GM21528 (cell line): ENCODE measurements around the gene SPECC1.
"Not testable (repeated sequence)": the region's sequence is repeated elsewhere in the genome, so short reads cannot be mapped to it uniquely, and the experiment has no call there.

Source experiments
- ATAC-seq: cut with Tn5 transposase; IDR thresholded peaks from one replicate; pipeline ENCODE4 v1.9.1; 2021; ENCODE audit warnings: mild to moderate bottlenecking, moderate library complexity; ENCODE audit not compliant: unreplicated experiment, low FRiP score

SPECC1 gene

DNA sequence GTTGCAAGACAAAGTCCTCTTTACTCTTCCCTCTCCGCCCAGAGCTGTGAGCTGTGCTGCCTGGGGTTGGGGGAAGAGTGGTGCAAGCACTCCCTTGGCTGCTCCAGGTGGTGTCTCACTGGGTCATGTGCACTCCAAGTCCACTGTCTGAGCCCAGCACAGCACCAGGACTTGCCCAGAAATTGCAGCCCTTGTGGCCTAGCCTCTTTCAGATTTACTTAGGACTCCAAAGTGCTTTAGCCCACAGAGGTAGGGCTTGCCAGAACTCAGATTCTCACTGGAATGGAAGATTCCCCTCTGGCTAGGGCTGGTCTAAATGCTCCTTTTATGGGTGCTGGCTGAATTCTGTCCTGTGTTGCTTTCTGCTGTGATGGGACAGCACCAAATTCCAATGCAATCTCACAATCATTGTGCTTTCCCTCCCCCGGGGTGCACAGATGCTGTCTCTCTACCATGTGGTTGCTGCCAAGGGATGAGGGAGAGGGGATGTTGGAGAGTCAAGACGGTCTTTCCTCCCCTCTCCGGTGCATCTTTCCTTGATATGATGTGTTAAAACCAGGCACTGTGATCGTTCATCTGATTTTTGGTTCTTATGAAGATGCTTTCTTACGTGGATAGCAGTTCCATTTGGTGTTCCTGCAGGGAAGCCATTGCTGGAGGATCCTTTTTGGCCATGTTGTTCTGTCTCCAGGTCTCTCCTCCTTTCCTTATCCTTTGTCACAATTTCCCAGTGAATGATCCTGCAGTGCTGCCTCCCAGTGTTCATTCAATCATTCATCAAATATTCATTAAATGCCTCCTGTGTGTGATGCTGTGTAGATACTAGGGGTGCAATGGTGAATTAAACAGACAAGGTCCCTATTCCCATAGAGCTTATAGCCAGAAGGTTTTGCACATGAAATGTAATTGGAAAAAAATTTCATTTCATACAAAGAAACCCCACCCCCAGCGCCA is 216.3 kb downstream of the SPECC1 start:
- ATAC-seq = no peak

DNA sequence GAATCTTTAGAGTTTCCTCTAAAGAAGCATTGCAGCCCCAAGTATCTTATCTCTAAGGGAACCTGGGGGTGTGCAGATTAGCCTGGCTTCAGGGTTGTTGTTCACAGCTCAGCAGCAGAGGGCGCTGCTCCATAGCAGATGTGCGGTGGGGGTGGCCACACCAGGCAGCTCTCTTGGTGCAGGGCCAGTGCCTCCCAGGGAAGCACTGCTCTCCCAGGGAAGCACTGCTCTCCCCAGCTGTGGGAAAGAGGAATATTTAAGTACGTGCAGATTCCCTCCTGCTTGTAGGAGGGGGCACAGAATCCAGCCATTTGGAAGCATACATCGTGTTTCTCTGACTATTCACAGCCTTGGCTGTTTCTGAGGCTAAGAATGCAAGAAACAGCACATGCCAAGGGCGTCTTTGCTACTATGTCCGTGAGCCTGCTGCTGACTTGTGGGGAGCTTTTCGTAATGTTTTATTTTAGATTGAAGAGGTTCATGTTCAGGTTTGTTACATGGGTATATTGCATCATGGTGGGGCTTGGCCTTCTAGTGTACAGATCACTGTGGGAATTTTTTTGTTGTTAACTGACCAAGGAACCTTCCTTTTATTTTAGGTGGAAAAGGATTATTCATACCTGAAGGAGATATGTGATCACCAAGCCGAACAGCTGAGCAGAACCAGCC is 217.8 kb downstream of the SPECC1 start:
- ATAC-seq = no peak

DNA sequence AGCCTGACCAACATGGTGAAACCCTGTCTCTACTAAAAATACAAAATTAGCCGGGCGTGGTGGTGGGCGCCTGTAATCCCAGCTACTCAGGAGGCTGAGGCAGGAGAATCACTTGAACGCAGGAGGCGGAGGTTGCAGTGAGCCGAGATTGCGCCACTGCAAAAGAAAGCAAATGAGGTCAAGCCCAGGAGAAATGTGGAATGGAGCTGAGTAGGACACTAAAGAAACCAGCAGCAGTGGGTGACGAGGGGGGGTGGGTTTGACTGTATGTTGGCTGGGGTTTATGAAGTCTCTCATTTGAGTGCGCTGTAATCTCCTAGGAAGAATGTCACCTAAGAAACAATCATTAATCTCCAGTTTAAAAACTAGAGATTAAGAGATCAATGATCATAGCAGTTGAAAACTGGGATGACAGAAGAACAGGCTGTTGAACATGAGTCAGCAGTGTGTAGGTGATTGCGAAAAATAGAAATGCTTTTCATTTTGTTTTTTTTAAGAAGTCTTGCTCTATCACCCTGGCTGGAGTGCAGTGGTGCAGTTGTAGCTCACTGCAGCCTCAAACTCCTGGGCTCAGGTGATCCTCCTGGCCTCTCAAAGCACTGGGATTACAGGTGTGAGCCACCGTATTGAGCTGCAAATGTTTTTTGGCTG is 218.7 kb downstream of the SPECC1 start:
- ATAC-seq = not testable (repeated sequence)

DNA sequence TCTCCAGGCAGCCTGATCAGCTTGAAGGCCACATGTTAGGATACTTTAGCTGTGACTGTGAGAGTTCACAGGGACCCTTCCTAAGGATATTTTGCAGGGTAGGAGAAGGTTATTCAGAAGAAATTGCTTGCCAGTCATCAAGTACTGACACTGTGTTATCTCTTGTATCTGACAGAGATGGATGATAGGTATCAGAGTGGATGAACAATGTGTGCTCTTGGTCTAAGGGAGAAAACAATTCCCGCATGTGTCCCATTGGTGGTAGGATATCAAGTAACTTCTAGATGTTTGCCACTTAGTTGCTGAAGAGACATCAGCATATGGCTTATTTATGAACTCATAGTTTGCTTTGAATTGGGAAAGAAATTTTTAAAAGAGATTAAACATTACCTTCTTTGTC is 219.3 kb downstream of the SPECC1 start:
- ATAC-seq = no peak

DNA sequence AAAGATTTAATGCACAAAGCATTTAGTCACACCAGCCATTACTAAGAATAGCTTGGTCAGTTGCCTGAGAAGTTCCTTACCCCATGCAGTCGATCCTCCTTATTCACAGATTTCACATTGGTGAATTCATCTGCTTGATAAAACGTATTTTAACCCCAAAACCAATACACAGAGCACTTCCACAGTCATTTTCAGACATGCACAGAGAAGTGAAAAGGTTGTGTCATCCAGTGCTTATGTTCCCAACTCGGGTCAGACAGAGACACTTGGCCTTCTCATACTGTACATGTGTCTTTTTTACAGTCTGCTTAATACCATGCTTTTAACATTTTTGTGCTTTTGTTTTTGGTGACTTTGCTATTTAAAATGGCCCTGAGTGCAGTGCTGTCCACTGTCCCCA is 219.7 kb downstream of the SPECC1 start:
- ATAC-seq = no peak

DNA sequence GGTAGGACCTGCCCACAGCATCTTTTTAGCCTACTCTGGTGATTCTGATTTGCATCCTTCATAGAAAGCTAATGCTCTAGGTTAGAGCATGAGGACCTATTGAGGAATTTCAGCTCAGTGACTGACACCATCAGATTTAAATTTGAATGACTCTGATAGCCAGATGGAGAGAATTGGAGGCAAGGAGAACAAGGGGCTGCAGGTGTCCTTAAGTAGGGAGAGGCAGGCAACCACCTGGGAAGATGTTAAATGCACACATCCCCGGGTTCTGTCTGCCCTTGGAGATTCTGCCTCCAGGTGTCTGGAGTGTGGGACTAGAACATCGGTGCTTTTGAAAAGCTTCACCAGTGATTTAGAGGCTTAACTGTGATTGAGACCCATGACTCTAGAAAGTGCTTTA is 221.8 kb downstream of the SPECC1 start:
- ATAC-seq = no peak

DNA sequence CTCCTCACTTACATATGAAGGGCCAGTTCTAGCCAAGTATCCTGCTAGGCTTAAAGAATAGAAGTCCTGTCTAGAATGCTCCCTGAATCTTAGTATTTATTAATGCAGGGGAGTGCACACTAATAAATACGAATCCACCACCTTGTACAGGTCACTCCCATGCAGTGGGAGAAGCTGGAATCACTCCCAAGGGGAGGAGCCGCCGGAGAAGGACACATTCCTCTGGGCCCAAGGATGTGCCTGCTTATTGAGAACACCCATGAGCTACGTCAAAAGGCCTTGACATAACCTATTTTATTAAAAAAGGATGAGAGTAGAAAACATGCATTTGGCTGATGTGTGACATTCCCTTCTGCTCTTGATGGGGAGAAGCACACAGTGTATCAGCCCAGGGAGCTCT is 223.5 kb downstream of the SPECC1 start:
- ATAC-seq = no peak

DNA sequence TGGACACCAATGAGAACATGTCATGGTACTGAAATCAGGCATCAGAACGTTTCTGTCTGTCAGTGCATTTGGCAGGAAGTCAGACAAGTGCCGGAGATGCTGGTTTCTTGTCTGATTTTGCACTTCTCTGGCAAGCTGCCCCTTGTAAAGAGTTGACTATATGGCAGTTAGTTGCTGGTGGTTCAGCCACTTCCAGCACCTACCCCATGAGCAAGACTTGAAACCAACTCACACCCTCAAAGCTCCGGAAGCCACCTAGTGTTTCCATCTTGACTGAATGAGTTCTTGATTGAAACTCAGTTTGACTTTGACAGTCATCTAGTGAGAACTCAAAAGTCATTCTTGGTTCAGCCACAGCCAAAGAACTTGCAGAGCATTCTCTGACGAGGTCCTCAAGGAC is 225.1 kb downstream of the SPECC1 start:
- no peak for ATAC-seq

DNA sequence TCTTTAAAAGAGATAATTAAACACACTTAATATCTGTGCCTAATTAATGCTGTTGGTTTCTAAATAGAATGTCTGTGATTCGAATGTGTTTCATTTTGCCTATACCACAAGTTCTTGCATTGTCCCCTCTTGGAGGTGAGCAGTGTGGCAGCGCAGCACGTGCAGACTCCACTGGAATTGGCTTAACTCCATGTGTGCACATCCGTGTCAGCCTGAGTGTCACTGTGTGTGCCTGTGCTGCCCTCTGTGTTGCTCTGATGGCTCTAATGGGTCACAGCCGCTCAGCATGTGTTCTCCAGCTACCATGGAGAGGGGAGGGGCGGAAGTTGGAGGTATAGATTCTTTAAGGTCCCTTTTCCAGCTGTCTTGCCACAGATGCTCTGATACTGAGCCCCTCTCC is 226.6 kb downstream of the SPECC1 start:
- ATAC-seq = no peak

DNA sequence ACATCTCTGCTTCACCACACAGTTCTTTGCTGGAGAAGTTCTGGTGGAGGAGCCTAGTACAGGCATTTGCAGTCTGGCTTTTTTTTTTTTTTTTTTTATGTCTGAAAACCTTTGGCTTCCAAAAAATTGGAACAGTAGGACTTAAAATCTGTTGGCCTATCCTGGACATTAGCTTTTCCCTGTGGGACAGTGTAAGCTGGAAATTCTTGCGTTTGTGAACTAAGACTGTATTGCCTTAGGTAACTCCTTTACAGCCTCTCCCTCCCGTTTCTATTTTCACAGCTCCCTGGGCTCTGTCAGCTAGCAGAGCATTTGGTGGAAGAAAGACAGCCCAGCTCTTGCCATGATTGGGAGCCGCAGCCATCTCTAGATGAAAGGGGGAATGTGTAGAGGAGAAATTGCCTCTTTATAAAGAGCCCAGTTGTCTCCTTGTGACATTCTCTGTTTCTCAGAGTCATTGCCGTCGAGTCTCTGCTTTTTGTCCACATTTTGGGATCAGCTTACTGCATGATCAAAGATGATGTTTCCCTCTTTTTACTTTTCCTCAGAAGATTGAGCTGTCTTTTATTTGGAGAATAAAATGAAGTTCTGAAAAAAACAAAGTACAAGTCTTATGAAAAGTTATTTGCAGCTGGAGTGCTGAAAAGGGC is 227.5 kb downstream of the SPECC1 start:
- ATAC-seq = no peak

DNA sequence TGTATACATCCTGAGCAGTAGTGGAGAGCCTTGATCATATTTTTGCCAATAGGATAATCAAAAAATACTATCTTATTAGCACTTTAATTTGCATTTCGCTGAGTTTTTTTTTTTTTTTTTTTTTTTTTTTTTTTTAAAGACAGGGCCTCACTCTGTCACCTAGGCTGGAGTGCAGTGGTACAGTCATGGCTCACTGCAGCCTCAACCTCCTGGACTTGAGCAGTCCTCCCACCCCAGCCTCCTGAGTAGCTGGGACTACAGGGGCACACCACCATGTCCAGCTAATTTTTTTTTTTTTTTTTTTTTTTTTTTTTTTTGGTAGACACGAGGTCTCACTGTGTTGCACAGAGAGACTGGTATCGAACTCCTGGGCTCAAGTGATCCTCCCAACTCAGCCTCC is 230.6 kb downstream of the SPECC1 start:
- ATAC-seq = not testable (repeated sequence)

DNA sequence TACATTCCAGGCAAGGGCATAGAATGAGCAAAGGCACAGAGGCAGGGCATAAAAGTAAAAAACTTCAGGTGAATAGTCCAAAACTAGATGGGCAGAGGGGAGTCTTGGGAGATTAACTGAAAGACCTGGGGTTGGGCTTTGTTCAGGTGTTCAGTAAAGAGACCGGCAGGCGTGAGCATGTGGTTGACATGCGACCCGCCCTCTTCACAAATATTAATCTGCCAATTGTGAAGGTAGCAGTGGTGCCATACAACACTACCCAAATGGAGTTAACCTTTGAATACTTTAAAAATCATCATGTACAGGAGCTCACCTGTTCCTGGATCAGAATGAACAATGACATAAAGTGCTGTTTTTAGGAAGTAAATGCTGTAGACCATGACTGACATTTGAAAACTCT is 232.7 kb downstream of the SPECC1 start:
- ATAC-seq = no peak

DNA sequence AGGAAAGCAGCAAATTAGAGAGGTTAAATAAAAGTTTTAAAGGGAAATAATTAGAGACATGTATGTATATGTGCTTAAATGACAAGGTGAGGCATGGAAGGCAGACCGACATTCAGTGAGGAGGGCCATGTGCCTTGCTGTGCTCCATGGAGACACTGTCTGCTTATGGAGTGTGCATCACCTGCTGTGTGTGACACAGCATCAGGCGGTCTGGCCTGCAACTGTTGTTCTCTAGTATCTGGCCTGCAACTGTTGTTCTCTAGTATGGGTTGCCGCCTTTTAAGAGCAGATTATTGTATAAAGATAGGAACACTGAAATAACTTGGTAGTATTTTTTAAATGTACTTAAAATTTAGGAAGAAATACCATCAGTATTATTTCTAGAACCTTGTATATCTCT is 233.1 kb downstream of the SPECC1 start:
- ATAC-seq = no peak

DNA sequence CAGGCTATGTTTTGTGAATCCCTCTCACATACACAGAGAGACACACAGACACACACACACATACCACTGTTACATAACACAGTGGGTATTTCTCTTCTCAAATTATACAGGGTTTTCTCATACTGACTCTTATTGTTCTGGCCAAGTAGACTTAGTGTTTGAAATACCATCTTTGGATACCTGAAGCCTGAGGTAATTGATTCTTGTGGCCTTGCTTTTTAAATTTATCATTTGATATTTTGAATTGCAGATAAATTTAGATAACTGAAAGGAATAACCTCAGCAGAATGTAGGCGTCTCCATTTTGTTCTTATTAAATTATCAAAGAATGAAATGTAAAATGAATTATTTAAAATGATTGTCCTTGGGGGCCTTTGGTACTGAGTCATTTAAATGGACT is 234.4 kb downstream of the SPECC1 start:
- no peak for ATAC-seq

DNA sequence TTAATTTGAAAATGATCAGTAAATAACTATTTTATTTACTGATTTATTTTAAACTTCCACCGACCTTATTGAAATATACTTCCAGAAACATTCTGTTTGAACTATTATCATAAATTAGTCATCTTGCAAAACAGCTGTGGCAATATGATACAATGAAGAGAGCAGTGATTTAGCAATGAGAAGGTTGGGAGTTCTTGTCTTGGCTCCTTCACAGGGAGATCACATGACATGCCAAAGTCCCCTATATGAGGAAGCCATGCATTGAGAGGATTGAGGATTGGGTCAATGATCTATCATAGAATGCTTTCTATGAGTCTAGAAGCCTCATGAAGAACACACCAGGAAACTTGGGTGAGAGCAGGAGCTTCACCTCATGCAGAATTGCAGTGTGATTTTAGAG is 235.5 kb downstream of the SPECC1 start:
- ATAC-seq = no peak

DNA sequence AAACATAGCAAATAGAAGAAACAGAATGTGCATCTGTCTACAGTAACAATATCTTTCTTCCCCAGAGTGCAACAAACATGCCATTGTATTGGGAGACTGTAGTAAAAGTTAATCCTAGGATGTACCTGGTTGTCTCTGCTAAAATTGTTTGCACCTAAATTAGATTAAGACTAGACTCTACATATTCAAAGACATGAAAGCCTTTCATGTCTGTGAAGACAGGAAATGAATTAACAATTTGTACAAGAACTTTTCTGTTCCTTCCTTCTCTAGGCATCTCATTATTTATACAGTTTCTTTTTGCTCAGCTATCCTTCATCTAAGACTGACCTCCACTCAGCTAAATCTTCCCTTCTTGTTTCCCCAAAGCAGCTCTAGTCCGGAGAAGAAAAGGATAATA is 237.5 kb downstream of the SPECC1 start:
- no peak for ATAC-seq

DNA sequence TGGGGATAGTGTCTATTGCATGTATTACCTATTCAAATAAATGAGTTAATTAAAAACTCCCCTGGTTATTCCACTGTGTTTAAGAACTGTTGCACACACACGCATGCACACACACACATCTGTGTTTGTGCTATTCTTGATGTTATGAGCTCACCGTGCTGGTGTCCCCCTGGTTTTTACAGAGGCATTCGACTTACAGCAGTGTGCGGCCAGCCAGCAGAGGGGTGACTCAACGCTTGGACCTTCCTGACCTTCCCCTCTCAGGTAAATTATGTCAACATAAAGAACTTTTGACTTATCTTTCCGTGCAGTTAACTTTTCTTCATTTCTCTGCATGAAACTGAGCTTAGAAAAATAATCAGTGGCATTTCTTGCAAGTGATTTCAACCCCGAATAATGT is 244.2 kb downstream of the SPECC1 start:
- ATAC-seq = no peak

DNA sequence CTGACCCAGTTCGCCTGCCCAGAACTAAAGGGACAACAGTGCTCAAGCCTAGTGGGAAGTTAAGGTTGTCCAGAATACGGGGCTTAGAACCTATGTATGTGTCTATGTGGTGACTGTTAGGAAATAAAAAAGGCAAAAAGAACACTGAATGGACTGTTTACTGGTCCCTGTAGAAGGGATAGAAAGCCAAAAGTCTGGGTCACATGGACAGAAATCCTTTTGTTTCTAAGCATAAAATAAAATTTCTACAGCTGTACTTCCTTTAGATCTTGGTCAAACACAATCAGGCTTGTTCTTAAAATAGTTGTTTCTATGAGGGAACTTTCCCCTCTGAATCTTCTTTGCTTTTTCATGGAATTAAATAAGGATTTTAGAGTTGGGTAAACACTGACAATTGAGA is 245.4 kb downstream of the SPECC1 start:
- no peak for ATAC-seq

DNA sequence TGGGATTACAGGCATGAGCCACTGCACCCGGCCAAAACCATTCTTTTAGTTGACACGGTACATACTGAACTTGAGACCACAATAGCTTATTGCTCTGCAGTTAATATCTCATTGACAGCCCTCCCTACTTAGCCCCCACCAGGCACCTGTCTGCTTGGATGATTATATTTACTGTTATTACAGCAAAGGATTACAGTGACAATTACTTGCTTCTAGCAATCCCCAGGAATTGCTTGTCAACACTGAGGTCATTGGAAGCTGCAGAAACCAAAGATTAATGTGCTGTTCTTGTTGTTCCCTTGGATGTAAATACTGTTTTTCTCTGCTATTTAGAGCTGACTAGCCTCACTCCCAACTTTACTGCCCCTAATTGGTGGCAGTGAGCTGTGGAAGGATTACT is 247.0 kb downstream of the SPECC1 start:
- no peak for ATAC-seq

DNA sequence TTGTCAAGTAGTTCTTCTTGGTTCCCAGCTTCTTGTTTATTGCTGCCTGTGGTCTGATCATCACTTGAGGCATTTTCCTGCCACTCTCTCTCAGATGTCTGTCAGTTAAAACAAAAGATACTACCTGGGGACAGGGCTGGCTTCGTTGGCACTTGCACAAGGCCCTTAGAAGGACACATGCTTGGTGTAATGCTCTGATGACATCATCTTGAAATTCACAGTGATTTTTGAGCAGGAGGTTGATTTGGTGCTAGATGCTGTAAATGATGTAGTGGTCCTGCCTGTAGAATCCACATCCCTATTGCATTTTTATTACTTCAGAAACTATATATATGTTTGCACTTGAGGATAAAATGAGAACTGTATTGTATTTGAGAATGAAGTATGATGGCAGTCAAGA is 247.8 kb downstream of the SPECC1 start:
- ATAC-seq = no peak

DNA sequence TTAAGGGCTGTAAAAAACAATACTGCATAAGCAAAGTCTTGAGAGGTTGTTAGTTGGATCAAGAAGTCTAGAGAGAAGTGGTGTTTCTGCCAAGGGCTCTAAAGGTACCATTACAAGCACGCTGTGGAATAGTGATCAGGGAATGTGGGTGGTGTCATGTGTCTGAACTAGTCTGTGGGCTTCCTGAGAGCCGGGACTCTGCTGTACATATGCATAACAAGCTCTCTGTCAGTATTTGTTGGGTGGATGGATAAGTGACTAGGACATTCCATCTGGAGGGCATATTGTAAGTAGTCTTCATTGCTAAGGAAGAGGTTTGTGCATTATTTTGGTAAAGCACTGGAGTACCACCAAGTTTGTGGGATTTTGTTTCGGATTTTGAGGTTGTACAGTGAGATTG is 248.6 kb downstream of the SPECC1 start:
- ATAC-seq = no peak
